Stromal cell of bone marrow (primary cell): ENCODE results near the gene OPCML.

Experiments used
- DNase-seq: peaks from one replicate; pipeline ENCODE4 v3.0.0-alpha.2; 2012; ENCODE audit warnings: low read depth

OPCML gene

GRCh38 chr11:132844956-132845696 is 687.2 kb downstream of the OPCML start:
- DNase-seq, result peak; percentile 89

DNA sequence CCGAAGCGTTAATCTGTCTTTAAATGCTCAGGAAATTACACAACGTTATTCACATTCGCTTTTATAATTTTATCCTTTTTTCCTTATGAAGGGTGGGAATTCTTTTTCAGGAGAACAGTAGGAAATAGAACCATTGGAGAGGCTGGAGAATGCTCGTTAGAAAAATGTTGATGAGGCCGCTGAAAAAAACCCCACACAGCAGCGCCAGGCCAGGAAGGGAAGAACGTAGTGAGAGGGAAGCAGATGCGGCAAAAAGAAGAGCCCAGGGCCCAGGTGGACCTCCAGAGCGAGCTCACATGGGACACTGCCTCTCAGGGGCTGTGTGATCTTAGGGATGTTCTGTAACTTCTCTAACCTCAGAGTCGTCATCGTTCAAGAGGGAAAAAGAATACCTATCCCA is 691.6 kb downstream of the OPCML start:
- no peak for DNase-seq

DNA sequence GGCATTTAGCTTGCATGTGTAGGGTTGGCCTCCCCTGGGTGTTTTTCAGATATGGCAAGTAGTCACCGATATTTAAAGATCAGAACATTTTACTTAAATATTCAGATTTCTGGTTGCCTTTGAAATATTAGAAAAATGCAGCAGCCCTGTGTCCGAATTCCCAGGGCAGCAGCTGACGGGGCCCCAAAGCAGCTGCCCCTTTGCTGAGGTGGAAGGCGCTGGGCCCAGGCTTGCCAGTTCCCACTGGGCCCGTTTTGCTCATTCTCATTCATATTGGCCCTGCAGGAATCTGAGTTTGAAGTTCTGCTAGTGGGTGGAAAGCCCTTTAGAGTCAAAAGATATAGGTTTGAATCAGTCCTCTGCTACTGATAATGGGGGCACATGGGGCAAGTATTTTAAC is 692.1 kb downstream of the OPCML start:
- no peak for DNase-seq

DNA sequence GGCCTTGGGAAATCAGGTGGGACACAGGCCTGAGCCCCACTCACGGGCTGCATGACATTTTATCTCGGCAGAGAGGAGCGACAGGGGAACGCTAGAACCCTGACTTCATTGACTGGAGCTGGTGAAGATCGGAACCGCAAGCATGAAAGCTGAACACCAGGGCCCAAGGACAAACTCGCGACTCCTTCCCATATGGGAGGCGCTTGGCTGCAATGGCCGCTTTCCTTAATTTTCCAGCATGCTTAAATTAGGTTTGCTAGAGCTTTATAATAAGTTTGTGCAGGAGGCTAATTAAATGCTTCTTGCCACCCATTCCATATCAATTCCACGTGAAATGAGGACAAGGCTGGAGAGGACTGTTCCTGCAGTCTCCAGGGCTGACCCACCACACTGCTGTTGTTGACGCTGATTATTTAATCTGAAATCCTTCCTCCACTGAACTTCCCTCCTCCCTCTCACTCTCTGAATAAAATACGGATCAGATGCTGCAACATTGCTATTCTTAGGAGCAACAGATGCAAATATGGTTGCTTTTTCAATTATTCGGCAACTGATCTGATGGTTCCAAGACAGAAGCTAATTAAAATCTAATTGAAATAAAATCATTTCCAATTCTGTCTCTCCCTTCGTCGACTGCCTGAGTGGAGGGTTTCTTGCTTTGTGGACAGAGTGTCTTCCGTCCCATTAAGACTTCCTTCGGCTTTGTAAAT is 692.9 kb downstream of the OPCML start:
- DNase-seq, result no peak

DNA sequence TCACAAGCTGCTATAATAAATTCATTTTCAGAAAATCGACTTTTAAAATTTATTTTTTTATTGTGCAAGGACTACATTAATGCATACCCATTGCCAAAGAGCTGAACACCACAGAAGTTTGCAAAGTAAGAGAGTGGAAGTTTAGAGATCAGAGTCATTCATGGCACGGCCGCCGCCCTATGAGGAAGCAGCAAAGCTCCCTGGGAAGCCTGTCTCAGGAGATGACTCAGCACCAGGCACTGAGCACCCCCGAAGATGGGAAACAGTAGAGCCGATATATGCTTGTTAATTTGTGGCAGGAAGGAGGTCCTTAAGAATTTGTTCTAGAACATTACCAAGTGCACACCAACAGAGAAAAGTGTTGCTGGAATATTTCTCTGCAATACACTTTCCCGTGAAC is 693.7 kb downstream of the OPCML start:
- DNase-seq, result peak; percentile 30

- DNase-seq, result no peak
These were observed 701.0 kb downstream of the OPCML start for GRCh38 chr11:132831272-132831671.

DNA sequence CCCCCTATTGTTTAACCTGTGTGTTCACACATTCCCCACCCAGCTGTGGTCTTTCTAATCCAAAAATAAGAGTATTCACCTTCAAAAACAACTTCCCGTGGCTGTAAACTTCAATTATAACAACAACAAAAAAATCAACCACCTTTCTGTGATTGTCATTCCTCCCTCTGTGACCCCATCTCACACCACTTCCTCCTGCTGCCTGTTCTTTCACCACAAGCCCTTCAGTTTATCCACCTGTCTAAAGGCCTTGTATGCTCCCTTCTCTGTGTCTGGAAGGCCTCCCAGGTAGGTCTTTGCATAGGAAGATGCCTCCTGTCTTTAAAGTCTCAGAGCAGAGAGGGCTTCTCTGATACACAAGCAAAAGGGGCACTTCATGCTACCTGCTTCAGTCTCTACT is 707.7 kb downstream of the OPCML start:
- no peak for DNase-seq

DNA sequence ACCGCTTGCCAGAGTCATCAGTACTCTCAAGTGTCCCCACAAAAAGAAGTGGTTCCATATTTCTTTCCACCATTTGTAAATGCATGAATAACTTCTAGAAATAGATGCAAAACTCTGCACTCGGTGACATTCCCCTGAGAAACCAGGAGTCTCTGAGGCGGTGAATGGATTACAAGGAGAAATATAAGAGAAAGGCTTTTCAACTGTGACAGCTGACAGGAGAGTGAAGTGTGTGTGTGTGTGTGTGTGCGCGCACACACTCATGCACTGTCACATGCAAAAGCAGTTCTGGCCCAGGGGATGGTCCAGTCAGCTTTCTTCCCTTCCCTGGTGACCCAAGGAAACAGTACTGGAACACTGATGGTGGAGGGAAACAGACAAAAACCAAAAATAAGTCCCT is 710.0 kb downstream of the OPCML start:
- no peak for DNase-seq

DNA sequence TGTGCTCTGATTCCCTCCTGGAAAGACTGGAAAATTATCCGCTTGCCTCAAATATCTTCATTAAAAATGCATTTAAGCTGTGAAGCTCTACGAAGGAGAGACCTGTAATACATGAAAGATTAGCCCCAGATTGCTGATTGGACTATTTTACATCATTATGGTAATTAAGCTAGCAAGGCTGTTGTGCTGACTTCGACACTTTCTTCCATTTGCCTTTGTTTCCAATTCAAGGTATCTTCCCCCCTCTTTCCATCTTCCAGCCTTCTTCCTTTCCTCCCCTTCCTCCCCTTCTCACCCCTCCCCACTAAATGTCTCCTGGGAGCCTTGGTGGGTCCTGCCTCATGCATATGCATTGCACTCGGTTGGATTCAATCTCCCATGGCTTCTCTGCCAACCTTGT is 710.8 kb downstream of the OPCML start:
- no peak for DNase-seq

- DNase-seq, result peak; percentile 19
These were observed 711.3 kb downstream of the OPCML start for GRCh38 chr11:132821014-132821413.

GRCh38 chr11:132818951-132819350 is 713.4 kb downstream of the OPCML start:
- DNase-seq, result no peak

- no peak for DNase-seq
These were observed 714.9 kb downstream of the OPCML start for GRCh38 chr11:132817387-132817786.

GRCh38 chr11:132814410-132814809 is 717.9 kb downstream of the OPCML start:
- no peak for DNase-seq

- DNase-seq, result no peak
These were observed 720.7 kb downstream of the OPCML start for GRCh38 chr11:132811649-132812048.

DNA sequence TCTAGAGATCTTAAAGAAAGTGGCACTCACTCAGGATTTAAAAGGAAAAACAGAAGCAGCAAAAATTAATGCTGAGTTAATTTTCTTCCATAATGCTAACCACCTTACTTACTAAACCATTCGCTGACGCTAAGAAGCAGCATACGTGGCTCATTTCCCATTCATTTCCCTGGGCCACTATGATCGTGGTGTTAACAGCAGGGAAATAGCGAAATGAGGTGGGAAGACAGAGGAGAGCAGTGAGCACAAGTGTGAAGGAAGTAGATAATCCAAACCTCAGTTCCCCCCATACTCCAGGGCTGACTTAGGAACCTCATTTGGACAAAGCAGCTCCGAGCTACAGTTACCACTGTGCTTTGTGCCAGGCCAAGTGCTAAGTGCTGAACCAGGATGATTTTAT is 723.2 kb downstream of the OPCML start:
- DNase-seq, result no peak

- no peak for DNase-seq
These were observed 728.0 kb downstream of the OPCML start for GRCh38 chr11:132804258-132804657.

DNA sequence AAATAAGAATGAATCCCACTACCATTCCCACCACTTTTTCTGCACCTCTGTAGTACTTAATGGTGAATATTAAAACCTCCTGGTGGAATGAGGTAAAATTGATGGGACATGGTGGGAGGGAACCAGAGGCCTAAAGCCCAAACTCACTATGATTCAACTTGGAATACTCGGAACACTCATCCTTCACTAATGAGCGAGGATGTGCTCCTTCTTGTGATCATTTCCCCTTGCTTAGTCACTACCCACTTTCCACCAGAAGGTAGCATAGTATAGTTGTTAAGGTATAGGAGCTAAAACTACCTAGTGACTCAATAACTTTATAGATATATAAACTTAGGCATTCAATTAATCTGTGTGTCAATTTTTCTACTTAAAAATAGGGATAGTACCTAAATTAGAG is 728.9 kb downstream of the OPCML start:
- no peak for DNase-seq

DNA sequence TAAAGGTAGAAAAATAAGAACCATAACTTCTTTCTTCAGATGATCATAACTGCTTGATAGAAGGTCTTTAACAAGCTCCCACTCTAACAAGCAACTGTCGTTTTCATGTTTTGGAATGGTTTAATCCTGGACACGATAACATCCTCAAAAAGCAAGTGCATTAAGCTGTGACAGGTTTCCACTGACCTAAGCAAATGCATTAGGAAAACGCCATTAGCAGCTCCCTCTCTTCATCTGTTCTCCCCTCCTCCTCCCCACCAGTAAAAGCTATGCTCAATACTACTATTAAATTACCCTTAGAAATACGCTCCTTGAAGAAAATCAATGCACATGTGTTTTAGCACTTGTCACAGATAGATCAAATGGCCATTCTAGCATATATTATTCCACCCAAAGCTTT is 729.4 kb downstream of the OPCML start:
- DNase-seq, result no peak

GRCh38 chr11:132793831-132794230 is 738.5 kb downstream of the OPCML start:
- no peak for DNase-seq

GRCh38 chr11:132792341-132793140 is 739.8 kb downstream of the OPCML start:
- DNase-seq, result no peak

- DNase-seq, result no peak
These were observed 741.3 kb downstream of the OPCML start for GRCh38 chr11:132790971-132791370.

DNA sequence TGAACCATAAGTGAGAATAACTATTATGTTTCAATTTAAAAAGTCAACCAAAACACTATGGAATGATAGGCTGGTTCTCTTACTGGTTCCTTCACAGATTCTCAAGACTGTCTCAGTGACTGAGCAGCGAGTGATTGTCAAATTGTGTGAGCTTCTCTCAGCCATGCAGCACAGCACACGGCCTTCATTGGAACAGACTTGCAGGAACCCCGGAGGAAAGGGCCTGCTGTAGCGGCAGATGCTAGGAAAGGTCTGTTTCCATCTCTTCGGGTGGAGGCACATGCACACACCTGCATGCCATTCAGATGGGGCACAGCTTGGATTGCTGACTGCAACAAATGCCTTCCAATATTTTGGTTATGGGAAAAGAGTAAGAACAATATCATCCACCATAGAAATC is 741.8 kb downstream of the OPCML start:
- no peak for DNase-seq

DNA sequence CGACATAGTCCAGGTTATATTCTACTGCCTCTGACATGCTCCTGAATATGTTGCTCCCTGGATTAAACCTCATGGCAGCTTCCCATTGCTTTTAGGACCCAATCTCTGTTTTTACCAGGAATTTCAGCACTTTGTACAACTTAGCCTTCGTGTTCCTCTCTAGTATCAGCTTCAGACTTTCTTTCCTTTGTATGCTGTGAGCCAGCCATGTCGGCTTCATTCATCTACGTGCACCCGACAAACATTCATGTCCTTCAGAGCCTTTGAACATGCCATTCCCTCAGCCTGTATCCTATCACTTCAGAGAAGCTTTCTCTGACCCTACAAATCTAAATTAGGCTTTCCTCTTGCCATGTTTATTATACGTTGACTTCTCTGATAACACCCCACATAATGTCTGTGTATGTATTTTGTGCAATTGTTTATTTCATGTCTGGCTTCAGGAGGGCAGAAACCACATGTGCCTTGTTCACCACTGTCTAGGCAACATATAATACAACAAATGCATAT is 743.4 kb downstream of the OPCML start:
- no peak for DNase-seq
